Hepatocyte (in vitro differentiated cells): ENCODE measurements around the gene RTN4IP1. TPM values are rescaled to one million over a fixed set of nuclear protein-coding genes. Genes with fewer than 3 reads are reported as not detected.

Experiments
- DNase-seq: peaks from one replicate; pipeline ENCODE4 v3.0.0-alpha.2; 2016; ENCODE audit warnings: low spot score
- H2AFZ ChIP-seq: fragments of 200-600 bp; sonication (generic); 2 replicates; pipeline ENCODE4 v1.6.0; 2016; ENCODE audit warnings: antibody characterized with exemption, mild to moderate bottlenecking
- H3K27ac ChIP-seq: fragments of 200-600 bp; sonication (generic); 2 replicates; pipeline ENCODE4 v1.5.1; 2016; ENCODE audit warnings: mild to moderate bottlenecking
- H3K27me3 ChIP-seq: fragments of 200-600 bp; sonication (generic); 2 replicates; pipeline ENCODE4 v1.6.1; 2016
- H3K36me3 ChIP-seq: fragments of 200-600 bp; sonication (generic); replicated peaks from 2 replicates; pipeline ENCODE4 v1.5.1; 2016; ENCODE audit warnings: low read depth; ENCODE audit not compliant: insufficient read depth
- H3K4me1 ChIP-seq: fragments of 200-600 bp; sonication (generic); 2 replicates; pipeline ENCODE4 v1.5.1; 2016; ENCODE audit warnings: mild to moderate bottlenecking, moderate library complexity; ENCODE audit not compliant: insufficient read depth
- H3K4me2 ChIP-seq: fragments of 200-600 bp; sonication (generic); 2 replicates; pipeline ENCODE4 v1.6.0; 2016
- H3K4me3 ChIP-seq: fragments of 200-600 bp; sonication (generic); 2 replicates; pipeline ENCODE4 v1.5.1; 2016; ENCODE audit warnings: mild to moderate bottlenecking
- H3K79me2 ChIP-seq: fragments of 200-600 bp; sonication (generic); 2 replicates; pipeline ENCODE4 v1.6.0; 2017; ENCODE audit warnings: mild to moderate bottlenecking
- H3K9me2 ChIP-seq: fragments of 200-600 bp; sonication (generic); replicated peaks from 2 replicates; pipeline ENCODE4 v1.6.0; 2017; ENCODE audit warnings: mild to moderate bottlenecking; ENCODE audit not compliant: insufficient read depth
- H3K9me3 ChIP-seq: fragments of 200-600 bp; sonication (generic); 2 replicates; pipeline ENCODE4 v1.5.1; 2016; ENCODE audit warnings: low read depth, mild to moderate bottlenecking
- H4K20me1 ChIP-seq: fragments of 200-600 bp; sonication (generic); 2 replicates; pipeline ENCODE4 v1.6.0; 2016; ENCODE audit warnings: mild to moderate bottlenecking; ENCODE audit not compliant: insufficient read depth, poor library complexity, severe bottlenecking
- EZH2 ChIP-seq: fragments of 200-600 bp; sonication (generic); IDR thresholded peaks from 2 replicates; pipeline ENCODE4 v1.6.1; 2016; ENCODE audit warnings: antibody characterized with exemption, mild to moderate bottlenecking, borderline replicate concordance
- EZH2phosphoT487 ChIP-seq: fragments of 200-600 bp; sonication (generic); IDR thresholded peaks from one replicate; pipeline ENCODE4 v1.6.1; 2018; ENCODE audit warnings: antibody characterized with exemption, mild to moderate bottlenecking, low read depth, moderate library complexity; ENCODE audit not compliant: unreplicated experiment, severe bottlenecking
- whole genome bisulfite sequencing: methylation state at CpG from one replicate; pipeline ENCODE4 v1.1.6; 2016; ENCODE audit warnings: low lambda C conversion rate; ENCODE audit errors: missing lambda C conversion rate; 5-methylcytosine and 5-hydroxymethylcytosine counted together
- polyA plus RNA-seq: library from polyadenylated mRNA; unstranded; fragments of >200 nt; fragmentation: Nextera tagmentation; extraction: Ambion mirVana; gene quantifications from 2 replicates; pipeline ENCODE4 v1.2.1, GENCODE V29; 2016
- total RNA-seq: library from RNA; depleted of rRNA; stranded (reverse); fragments of >200 nt; gene quantifications from 2 replicates; pipeline ENCODE4 v1.2.3, GENCODE V29; 2014
- TF ChIP-seq, protein P1 (sequence below): fragments of 200-600 bp; sonication (generic); IDR thresholded peaks from 2 replicates; pipeline ENCODE4 v1.5.1; 2016; ENCODE audit warnings: antibody characterized with exemption, mild to moderate bottlenecking; ENCODE audit not compliant: poor library complexity

The RTN4IP1 gene
- 4.9 and 8.5 TPM in 2 replicates for total RNA-seq
- polyA plus RNA-seq, result 6.0 and 6.2 TPM in 2 replicates

- TF ChIP-seq, protein P1, sequence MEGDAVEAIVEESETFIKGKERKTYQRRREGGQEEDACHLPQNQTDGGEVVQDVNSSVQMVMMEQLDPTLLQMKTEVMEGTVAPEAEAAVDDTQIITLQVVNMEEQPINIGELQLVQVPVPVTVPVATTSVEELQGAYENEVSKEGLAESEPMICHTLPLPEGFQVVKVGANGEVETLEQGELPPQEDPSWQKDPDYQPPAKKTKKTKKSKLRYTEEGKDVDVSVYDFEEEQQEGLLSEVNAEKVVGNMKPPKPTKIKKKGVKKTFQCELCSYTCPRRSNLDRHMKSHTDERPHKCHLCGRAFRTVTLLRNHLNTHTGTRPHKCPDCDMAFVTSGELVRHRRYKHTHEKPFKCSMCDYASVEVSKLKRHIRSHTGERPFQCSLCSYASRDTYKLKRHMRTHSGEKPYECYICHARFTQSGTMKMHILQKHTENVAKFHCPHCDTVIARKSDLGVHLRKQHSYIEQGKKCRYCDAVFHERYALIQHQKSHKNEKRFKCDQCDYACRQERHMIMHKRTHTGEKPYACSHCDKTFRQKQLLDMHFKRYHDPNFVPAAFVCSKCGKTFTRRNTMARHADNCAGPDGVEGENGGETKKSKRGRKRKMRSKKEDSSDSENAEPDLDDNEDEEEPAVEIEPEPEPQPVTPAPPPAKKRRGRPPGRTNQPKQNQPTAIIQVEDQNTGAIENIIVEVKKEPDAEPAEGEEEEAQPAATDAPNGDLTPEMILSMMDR, result no peak
- TF ChIP-seq EZH2 (no peak), EZH2phosphoT487 (no peak)
- Histone ChIP-seq H4K20me1 (no peaks in the 10 kb centered on the region), H3K9me3 (no peaks in the 10 kb centered on the region), H3K4me2 (peak within 1 kb of the TSS; percentile 88), H3K9me2 (no peaks in the 10 kb centered on the region), H3K36me3 (no peaks in the 10 kb centered on the region), H3K79me2 (peaks cover 46% of the 10 kb centered on the region), H3K27me3 (no peaks in the 10 kb centered on the region), H3K4me1 (peaks cover 4% of the 10 kb centered on the region), H3K27ac (peak within 1 kb of the TSS; percentile 91), H3K4me3 (peak within 1 kb of the TSS; percentile 66), H2AFZ (peak within 1 kb of the TSS; percentile 86)
- DNase-seq, result peak; percentile 93
- WGBS, result 1% methylated on average over 46 of the region's 46 CpGs
Measured at GRCh38 chr6:106629103-106629858, at the start of gene RTN4IP1, which contains the start of gene QRSL1. RTN4IP1 (minus strand) TSS chr6:106629498; CDS start chr6:106629021, 477 bp downstream. QRSL1 (plus strand) TSS chr6:106629578; CDS start chr6:106629682, 104 bp downstream.

DNA sequence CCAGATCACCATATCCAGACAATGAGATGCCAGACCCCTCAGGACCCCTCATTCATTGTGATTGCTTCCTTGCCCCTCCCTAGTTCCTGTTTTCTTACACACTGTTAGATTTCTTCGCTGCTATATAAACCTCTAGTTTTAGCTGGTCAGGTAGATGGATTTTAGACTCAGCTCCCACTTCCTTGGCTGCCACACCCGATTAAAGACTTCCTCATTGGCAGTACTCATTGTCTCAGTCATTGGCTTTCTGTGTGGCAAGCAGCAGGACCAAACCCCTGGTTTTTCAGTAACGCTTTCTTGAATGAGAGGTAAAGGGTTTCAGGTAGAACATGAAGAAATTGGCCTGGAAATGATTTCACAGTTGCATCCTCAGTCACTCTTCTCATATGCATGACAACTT, 48.0 kb upstream of the RTN4IP1 start:
- H3K9me3 ChIP-seq, result no peaks in the 10 kb centered on the region
- H3K4me2 ChIP-seq, result no peak overlapping the region
- no peaks in the 10 kb centered on the region for H3K36me3 ChIP-seq
- H4K20me1 ChIP-seq, result no peaks in the 10 kb centered on the region
- TF ChIP-seq, protein P1, result no peak
- TF ChIP-seq EZH2 (no peak), EZH2phosphoT487 (no peak)
- H3K9me2 ChIP-seq, result no peaks in the 10 kb centered on the region
- no peaks in the 10 kb centered on the region for H3K79me2 ChIP-seq
- H2AFZ ChIP-seq, result no peak overlapping the region
- H3K4me3 ChIP-seq, result no peak overlapping the region
- H3K4me1 ChIP-seq, result no peaks in the 10 kb centered on the region
- no peaks in the 10 kb centered on the region for H3K27me3 ChIP-seq
- WGBS, result 91% methylated on average over 3 of the region's 3 CpGs
- DNase-seq, result no peak
- H3K27ac ChIP-seq, result no peak overlapping the region

DNA sequence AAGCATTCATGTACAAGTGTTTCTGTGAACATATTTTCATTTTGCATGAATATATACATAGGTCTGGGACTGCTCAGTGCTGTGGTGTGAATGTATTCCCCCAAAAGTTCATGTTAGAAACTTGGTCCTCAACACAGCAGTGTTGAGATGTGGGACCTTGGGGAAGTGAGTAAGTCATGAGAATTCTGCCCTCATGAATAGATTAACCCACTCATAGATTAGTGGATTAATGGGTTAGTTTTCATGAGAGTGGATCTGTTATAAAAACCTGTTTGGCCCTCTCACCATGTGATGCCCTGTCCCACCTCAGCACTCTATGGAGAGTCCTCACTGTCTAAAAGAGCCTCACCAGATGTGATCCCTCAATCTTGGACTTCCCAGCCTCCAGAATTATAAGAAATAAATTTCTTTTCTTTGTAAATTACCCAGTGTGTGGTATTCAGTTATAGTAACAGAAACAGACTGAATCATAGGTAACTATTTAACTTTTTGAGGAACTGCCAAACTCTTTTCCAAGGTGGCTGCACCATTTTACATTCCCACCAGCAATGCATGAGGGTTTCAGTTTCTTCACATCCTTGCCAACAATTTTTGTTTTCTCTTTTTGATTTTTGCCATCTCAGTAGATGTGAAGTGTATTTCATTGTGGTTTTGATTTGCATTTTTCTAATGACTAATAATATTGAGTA, 45.4 kb upstream of the RTN4IP1 start:
- Histone ChIP-seq H4K20me1 (no peaks in the 10 kb centered on the region), H3K36me3 (no peaks in the 10 kb centered on the region), H3K79me2 (no peaks in the 10 kb centered on the region), H3K9me3 (no peaks in the 10 kb centered on the region), H3K9me2 (no peaks in the 10 kb centered on the region), H3K4me2 (no peak overlapping the region), H3K4me3 (no peak overlapping the region), H3K27me3 (no peaks in the 10 kb centered on the region), H2AFZ (no peak overlapping the region), H3K27ac (no peak overlapping the region), H3K4me1 (no peaks in the 10 kb centered on the region)
- TF ChIP-seq, protein P1, result no peak
- TF ChIP-seq EZH2phosphoT487, result no peak
- no peak for TF ChIP-seq EZH2
- DNase-seq, result no peak
